Measurements from ENCODE around the gene PRKCZ. TPM values are rescaled to one million over a fixed set of nuclear protein-coding genes. Genes with fewer than 3 reads are reported as not detected.

Gene PRKCZ
- total RNA-seq, 6 experiments from 2014 or later = 0.55 to 1.4 (median 0.95) TPM

- H3K9me3 Mint-ChIP-seq = peaks cover 4% of the 10 kb centered on the region; the same call in 1 of the 2 replicates
Measured at GRCh38 chr1:2103266-2103900, 53.2 kb downstream of the PRKCZ start.

GRCh38 chr1:2103901-2104590 is 53.8 kb downstream of the PRKCZ start:
- DNase-seq = no peak
- TF ChIP-seq CTCF (IDR thresholded peaks at IDR 0.05) = no peak
- no peaks in the 10 kb centered on the region for H3K36me3 Mint-ChIP-seq (ENCODE audit: low read depth)
- H3K4me3 Mint-ChIP-seq = no peak overlapping the region
- H3K9me3 Mint-ChIP-seq = peaks cover 1% of the 10 kb centered on the region; the same call in 1 of the 2 replicates
- H3K4me1 Mint-ChIP-seq (ENCODE audit: low read depth) = no peaks in the 10 kb centered on the region
- no peak overlapping the region for H3K27ac Mint-ChIP-seq
- peaks cover 8% of the 10 kb centered on the region for H3K27me3 Mint-ChIP-seq (ENCODE audit: insufficient read depth)

More at GRCh38 chr1:2103266-2103900, 53.2 kb downstream of the PRKCZ start:
- no peaks in the 10 kb centered on the region for H3K36me3 Mint-ChIP-seq (ENCODE audit: low read depth)
- peaks cover 9% of the 10 kb centered on the region for H3K27me3 Mint-ChIP-seq (ENCODE audit: insufficient read depth)
- no peaks in the 10 kb centered on the region for H3K4me1 Mint-ChIP-seq (ENCODE audit: low read depth)
- no peak for DNase-seq
- H3K4me3 Mint-ChIP-seq = no peak overlapping the region
- TF ChIP-seq CTCF (IDR thresholded peaks at IDR 0.05) = no peak
- no peak overlapping the region for H3K27ac Mint-ChIP-seq

GRCh38 chr1:2104621-2105427 is 54.6 kb downstream of the PRKCZ start:
- no peak overlapping the region for H3K27ac Mint-ChIP-seq
- TF ChIP-seq CTCF (IDR thresholded peaks at IDR 0.05) = no peak
- no peak for DNase-seq
- H3K4me3 Mint-ChIP-seq = no peak overlapping the region
- H3K27me3 Mint-ChIP-seq (ENCODE audit: insufficient read depth) = peaks cover 13% of the 10 kb centered on the region
- H3K9me3 Mint-ChIP-seq = no peaks in the 10 kb centered on the region
- H3K36me3 Mint-ChIP-seq (ENCODE audit: low read depth) = no peaks in the 10 kb centered on the region
- H3K4me1 Mint-ChIP-seq (ENCODE audit: low read depth) = no peaks in the 10 kb centered on the region

GRCh38 chr1:2105781-2106524 is 55.7 kb downstream of the PRKCZ start:
- DNase-seq = no peak
- Mint-ChIP-seq H3K9me3 (no peaks in the 10 kb centered on the region), H3K36me3 (ENCODE audit: low read depth) (no peaks in the 10 kb centered on the region), H3K4me1 (ENCODE audit: low read depth) (no peaks in the 10 kb centered on the region), H3K27ac (no peak overlapping the region), H3K27me3 (ENCODE audit: insufficient read depth) (peaks cover 17% of the 10 kb centered on the region), H3K4me3 (no peak overlapping the region)
- no peak for TF ChIP-seq CTCF (IDR thresholded peaks at IDR 0.05)

All from HFFc6 (cell line).